NCI-H2029 (cell line): ENCODE measurements around the gene SRGAP1.

ENCODE experiments used
- DNase-seq: peaks from one replicate; lab custom pipeline; 2025; lab: John Stamatoyannopoulos, UW

The SRGAP1 gene

DNA sequence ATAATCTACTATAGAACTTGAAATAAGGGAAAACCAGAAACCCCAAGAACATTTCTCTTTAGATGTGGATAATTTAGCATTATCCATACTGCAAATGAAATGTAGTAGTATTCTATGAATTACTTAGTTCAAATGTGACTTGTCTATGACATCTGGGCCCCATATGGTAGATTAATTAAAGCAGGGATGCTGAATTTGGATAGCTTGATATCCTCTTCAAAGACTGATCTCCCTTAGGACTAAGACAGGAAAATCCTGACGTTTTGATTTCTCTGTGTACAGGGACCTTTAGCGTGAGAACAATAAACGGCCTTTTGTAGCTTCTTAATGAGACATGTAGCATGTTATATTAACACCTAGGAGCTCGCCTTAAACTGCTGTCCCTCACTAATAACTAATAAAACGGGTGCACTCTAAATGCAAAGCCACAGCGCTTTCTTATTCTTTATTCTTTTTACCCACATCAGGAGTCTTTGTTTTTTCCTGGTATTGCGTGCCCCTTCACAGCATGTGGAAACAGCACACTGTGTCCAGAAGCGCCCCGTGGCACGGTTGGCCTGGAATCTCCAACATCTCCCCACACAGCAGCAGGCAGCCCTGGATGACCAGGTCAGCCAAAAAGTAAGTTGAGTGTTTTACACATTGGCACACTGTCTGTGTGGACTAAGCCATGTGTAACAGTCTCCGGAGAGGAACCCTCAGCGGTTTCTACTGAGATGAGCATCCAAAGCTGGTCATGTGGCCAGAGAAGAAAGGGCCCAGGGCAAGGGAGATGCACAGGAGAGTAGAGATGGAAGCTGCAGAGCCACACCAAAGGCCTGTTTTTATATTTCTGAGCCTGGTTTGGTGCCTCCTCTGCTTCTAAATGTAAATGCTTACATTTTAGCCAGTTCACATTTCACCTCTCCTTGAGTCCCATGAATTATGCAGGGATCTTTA, 93.1 kb downstream of the SRGAP1 start:
- DNase-seq = no peak

DNA sequence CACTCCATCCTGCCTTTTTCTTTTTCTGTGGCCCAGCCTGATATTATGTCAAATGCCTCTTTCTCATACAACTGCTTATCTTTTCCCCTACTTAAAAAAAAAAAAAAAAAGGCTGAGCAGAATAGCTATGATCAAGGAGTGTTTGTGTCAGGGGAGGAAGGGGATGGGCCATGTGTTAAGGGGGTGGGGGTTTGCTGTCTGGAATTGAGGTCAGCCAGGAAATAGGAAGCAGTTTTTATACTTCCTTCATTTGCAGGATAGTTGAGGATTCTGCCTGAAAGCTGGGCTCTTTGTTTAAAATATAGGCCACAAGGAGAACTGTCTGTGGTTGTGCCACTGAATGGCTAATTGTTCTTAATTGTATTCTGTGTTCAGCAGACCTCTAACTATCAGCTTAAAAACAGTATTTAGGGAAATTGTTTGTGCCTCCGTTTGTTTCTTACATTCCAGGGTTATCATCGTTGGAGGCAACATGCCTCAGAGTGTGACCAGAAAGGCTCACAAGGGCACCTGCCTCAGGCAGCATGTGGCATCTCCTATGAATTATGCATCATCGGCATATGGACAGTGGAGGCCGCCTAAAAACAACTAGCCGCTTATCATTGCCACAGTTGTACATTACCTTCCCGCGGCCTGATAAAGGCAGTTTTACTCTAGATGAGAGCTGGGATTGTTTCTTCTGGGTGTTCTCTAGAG, 96.0 kb downstream of the SRGAP1 start:
- no peak for DNase-seq

DNA sequence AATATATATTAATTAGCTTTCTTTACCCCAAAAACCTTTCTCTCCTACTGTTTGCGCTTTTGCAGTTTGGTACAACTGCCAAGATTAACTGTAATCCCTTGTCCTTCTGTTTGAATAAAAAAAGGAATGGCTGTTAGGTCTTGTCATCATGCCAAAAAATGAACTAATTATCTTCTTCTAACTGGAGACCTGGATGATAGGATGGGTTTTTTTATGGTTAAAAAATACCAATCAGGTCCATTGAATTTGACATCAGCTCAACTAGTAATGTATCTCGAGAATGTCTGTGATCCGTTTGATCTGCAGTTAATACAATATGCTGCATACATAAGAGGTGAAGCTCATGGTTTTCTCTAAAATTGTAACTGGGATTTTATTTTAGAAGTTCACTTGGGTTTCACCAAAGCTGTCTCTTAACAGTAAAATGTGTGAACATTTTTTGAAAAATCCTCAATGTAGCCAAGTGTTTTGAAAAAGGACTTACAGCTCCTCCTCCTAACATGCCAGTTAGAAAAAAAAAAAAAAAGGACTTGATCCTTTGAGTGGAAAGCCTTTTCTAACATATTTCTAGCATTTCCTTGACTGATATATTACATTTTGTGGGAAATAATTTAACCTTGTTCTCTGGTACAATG, 96.8 kb downstream of the SRGAP1 start:
- DNase-seq = no peak

DNA sequence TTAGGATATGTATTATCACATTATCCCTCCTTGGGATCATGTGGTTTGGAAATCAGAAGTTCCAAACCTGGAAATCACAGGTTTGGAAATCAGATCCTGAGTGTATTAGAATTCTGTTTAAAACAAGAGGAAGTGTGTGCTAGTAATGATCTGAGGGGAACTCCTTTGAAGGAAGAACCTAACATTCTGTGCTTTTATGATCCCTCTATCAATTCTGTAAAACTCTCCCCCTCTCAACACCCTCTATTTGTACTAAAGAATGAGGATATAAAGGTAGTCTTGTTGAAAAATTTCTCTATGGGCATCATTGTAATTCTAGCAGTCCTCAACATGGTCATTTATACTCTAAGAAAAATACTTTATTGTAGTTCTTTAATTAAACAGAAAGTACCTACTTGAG, 97.4 kb downstream of the SRGAP1 start:
- DNase-seq = no peak

DNA sequence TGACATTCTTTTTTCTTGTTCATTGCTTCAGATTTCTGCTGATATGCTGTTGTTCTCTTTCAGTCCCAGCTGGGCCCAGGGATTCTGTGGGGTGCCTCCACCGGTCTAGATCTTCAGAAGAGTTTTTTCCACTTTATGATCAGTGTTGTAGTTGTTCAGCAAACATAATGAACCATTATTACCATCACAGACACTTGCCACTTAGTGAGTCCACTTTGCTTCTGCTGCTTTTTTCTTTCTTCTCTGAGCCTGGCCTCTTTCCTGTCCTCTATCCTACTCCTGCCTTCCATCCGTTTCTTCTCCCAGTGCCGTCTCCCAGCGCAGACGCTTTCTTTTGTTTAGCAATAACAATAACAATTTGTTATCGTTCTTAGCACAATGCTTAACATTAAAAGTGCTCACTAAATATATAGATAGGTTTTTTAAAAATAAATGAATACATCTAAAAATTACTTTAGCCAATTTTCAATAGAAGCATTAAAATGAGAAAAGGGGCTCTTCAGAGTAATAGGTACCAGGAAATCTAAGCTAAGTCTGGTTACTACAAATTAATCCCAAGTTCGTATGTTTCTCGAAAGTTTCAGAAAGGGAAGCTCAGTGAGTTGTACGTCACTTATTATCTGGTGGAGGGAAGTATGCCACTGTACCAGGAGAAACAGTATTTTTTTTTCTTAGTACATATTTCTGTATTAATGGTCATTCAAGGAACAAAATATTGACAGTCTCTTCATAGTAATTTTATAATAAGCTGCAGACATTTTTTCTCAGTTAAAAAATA, 98.2 kb downstream of the SRGAP1 start:
- DNase-seq = no peak

DNA sequence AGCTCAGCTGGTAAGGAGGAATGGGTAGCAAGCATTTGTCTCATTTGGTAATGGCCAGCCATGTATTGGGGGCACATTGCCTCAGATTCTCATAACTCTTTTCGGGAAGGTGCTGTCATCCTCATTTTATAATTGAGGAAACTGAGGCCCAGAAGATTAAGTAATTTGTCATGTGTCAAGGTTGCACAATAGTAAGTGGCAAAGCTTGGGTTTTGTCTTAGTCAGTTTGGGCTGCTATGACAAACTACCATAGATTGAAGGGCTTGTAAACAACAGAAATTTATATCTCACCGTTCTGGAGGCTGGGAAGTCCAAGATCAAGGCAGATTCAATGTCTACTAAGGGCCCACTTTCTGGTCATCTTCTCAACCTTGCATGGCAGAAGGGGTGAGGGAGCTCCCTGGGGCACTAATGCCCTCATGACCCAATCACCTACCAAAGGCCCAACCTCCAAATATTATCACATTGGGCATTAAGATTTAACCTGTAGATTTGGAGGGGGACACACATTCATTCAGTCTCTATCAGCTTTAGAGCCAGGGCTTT, 99.6 kb downstream of the SRGAP1 start:
- no peak for DNase-seq

DNA sequence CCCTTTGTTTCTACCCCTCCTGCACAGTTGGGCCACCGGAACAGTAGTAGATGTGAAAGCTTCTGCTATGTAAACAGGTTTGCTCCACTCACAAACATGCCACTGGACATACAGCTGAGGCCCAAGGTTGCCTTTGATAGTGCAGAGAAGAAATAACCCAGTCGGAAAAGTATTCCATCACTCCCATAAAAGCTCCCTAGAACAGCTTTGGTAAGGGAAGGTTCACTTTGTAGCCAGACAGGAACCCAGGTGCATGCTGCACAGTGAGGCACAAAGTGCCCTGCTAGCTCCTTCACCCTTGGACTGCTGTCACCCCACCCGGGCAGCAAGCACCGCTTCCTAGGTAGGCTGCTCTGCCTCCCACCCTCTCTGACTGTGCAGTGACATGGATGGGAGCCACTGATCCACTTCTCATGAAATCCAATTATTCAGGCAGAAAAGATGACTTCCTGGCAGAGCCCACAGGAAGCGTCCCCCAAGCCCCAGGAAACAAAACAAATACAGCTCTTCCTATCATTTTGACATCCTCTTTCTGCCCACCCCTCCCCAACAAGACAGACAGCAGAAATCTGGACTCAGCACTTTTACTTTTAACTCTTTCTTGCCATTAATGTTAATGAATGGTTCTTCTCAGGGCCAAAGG, 100.2 kb downstream of the SRGAP1 start:
- DNase-seq = no peak

DNA sequence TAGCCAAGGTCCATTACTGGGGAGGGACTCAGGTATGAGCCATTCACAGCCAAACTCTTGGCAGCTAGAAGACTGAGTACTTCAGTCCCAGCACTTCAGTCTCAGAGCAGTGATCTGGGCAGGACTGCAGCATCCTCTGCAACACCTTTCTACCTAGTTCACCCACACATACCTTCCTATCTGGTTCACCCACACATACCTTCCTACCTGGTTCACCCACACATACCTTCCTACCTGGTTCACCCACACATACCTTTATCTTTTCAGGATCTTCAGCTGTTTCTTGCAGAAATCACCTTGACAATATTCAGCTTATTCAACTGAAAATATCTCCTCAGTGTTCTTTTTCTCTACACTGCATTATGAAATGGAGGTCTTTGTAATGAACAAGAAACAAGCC, 101.3 kb downstream of the SRGAP1 start:
- no peak for DNase-seq

DNA sequence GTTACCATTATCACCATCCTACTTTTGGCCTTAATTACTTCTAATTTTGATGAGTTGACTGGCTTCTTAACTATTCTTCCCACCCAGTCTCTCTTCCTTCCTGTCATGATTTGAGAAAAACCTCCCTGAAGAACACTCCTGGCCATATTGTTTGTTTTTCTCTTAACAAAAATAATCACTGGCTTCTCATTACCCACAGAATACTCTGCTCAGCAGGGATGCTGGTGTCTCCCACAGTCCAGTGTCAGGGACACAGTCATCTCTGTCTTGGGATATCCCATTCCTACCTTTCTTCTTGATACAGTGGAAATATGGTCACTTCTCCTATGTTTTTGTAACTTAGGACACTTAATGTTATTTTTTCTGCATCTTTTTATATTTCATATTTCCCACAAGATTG, 103.7 kb downstream of the SRGAP1 start:
- no peak for DNase-seq

DNA sequence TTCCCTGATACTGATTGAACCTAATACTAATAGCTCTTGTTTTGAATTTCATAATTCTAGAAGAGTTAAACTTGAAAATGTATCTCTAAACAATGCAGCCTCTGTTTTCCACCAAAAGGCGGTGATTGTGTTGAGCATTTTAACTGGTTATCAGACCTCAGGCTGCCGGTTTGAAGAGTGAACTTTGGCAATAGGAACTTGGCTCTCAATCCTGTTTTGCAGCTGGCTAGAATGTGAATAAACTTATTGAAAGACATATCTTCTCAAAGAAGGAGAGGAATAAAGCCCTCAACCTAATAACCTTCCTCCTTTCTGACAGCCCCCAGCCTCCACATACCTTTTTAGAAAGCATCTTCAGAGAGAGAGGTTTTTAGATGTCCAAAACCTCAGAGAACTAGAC, 105.4 kb downstream of the SRGAP1 start:
- DNase-seq = no peak

DNA sequence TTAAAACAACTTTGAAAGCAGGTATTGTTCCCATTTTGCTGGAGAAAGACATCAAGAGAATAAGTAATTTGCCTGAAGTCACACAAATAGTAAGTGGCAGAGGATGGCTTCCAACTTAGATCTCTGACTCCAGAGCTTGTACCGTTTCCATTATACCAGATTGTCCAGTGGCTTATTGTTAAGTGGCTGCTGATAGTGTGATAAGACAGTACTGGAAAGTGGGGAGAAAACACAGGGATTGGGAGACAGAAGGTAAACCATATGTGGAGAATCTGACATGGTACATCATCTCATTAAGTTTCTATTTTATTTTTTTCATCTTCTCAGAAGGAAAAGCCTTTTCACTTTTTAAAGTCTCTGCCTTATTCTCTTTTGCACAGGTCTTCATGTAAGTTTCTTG, 108.5 kb downstream of the SRGAP1 start:
- no peak for DNase-seq

DNA sequence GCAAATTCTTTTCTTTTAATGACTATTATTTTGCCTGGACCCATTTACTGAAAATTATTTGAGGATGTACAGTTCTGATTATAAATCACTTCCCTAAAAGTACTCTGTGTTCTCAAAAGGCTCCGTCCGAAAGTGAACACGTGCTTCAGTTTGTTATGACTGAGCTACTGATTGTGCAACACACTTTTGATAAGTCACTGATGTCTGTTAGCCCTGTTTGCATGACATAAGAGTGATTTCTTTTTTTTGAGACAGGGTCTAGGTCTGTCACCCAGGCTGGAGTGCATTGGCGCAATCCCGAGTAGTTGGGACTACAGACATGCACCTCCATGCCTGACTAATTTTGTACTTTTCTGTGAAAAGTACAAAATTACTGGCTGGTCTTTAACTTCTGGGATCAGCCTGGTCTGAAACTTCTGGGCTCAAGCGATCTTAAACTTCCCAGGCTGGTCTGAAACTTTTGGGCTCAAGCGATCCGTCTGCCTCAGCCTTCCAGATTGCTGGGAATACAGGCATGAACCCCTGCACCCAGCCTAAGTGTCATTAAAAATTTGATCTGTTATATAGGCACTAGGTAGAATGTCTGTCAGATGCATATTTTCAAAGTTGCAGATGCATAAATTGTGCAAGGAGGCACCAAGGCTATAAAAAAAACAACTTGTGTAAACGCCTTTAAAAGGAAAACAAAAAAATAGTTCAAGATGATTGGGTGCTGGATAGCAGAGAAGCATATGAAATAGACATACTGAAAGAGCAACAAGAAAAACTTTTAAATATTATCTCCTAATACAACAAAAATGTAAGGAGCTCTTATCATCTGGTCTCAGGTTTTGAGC, 111.5 kb downstream of the SRGAP1 start:
- DNase-seq = no peak

DNA sequence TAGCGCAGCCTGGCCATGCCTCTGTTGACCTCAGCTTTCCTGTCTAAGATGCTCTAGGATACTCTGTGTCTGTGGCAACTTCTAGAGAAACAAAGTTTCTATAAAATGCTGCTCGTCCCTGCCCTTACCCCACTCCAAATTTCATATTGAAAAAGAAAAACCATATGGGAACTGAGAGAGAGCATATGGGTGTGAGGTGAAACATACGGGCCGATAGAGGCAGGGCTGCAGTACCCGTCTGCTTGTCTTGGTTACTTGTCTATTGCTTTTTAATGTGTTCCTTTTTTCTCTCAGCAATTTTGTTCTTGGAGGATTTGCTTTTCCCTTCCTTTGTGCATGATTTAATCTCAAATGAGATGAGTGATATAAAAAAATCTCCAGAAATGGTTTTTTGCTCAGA, 113.0 kb downstream of the SRGAP1 start:
- no peak for DNase-seq

DNA sequence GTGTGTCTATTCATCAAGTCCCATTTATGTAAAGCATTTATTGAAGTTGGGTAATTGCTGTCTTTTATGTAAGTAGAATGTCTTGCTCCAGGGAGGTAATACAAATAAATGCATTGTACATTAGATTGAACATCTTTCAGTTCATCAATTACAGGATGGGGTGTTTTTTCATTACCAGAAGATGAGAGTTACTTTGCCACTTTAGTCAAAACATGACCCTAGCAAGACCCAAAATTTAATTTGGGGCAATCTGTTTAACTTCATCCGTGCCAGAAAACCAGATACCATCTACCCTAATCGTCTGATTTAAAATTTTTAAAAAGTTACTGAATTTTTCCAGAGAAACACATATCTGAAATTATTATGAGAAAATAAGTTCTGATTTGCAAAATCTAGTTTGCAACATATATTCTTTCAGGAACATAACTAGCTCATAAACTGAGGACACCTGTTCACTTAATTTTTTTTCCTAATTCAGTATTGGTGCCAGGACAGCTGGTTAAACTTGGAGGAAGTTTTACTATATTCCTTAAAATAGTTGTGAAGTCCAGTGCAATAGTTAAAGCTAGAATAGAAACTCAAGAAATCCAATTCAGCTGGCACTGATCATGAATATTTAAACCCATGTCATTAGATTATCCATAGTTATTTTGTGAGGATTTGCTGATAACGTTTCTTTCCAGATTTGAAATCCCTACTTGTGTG, 114.5 kb downstream of the SRGAP1 start:
- DNase-seq = no peak

DNA sequence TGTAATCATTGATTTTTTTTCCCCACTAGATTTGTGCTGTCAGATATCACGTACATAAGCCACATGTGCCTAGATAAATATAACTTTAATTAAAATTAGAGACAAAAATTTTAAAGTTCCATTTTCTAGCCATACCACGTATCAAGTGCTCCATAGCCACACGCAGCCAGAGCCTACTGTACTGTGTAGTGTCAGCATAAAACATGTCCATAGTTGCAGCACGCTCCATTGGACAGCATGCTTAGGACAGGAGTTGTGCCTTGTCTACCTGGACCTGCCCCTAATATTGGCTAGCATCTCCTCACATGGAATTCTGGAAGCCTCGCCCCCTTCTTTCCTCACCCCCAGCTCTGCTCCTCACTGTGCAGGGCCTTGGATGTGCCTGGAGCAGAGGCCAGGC, 116.5 kb downstream of the SRGAP1 start:
- no peak for DNase-seq

DNA sequence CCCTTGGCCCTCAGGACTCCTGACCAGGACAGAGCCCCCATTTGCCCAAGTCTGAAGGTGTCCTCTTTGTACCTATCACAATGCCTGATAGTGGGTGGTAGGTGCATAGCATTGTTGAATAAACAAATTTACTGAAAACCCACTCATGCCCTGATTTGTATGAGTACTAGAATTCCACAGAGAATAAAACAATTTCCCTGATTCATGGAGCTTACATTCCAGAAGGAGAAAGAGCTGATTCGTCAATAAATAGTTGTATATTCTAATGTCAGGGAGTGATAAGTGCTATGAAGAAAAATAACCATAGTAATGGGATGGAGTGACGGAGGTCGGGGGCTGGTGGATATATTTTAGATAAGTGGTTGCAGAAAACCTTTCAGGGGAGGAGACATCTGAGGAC, 117.0 kb downstream of the SRGAP1 start:
- no peak for DNase-seq

DNA sequence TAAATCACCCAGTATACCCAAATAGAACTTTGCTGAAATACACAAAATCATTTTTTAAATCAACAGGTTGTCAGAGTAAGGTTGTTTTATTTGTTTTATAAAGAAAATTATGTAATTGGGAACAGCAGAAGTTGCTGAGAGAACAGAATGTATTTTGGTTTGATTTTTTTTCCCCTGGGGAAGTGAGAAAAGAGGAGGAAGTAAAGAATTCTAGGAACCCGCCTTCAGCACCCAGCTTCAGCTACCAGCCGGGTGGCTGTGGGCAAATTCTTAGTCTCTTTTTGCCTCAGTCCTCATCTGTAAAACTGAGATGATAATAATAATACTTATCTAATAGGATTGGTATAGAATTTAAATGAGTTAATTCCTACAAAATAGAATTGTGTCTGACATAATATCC, 119.4 kb downstream of the SRGAP1 start:
- DNase-seq = no peak

DNA sequence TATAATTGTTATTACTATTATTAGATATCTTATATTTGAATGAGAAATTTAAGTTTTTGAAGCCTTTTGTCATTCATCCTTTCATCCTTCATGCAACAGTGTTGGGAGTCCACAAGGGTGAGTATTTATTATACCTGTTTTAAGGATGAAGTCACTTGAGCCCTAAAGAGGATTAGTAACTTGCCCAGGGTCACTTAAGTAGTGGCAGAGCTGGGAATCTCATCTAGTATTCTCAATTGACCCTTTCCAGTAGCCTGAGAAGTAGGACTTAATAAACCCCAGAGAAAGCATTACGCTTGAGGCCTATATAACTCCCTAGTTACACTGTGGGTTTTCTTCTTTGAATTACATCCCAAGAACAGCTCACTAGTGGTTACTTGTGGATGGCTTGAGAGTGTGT, 119.8 kb downstream of the SRGAP1 start:
- no peak for DNase-seq

DNA sequence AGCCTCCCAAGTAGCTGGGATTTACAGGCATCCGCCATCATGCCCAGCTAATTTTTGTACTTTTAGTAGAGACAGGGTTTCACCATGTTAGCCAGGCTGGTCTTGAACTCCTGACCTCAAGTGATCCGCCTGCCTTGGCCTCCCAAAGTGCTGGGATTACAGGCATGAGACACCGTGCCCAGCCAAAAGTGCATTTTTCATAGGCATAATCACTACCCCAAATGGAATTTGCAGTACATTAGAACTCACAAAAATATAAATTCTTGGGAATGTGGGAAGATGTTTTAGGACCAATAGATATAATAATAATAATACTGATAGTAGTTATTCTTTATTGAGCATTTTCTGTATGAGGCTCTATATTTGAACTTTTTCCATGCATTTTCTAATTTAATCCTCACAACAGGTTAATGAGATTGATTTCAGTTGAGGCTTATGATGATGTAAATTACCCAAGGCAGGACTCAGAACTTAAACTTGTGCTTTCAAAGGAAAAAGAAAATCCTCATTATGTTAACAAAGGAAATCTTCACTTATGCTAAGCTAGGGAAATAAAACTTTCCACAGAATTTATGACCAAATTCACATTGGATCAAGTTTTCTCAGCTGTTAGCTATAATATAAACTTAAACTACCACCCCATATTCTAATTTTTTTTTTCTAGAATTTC, 121.6 kb downstream of the SRGAP1 start:
- DNase-seq = no peak
